HG03196 (cell line): ENCODE measurements around the gene ZNF324.
A peak's percentile ranks its signal among the peaks of the same experiment; 100 is the strongest.
"Not testable (repeated sequence)": the region's sequence is repeated elsewhere in the genome, so short reads cannot be mapped to it uniquely, and the experiment has no call there.

Experiments used
- ATAC-seq: cut with Tn5 transposase; IDR thresholded peaks from one replicate; pipeline ENCODE4 v1.9.1; 2021; ENCODE audit not compliant: unreplicated experiment

Gene ZNF324

DNA sequence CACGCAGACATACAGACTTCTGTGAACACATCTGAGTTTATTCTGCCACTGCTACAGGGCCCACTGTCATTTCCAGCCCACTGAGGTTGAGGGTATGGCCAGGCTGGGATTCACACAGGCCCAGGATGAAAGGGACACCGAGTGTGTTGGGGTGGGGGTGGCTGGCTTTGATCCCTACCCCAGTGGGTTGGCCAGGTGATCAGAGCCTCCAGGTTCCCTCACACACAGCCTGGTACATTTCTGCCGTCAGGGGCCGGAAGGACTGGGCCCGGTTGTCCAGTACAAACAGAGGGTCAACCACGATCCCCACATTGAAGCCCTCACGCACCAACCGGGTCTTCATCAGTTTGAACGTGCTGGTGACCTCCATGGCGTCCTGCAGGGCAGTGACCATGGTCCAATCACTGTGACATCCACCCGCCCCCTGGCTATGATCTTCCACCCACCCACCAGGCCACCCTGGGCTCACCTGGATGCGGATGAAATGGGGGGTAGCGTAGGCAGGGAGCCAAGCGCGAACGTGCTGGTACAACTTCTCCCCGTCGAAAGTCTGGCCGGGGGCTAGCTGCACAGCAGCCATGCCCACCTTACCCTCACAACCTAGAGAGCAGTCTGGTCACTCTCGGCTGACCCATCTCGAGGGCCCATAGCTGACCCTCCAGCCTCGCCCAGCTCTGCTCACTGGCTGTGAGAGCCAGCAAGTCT lies 31.6 kb downstream of the ZNF324 start:
- ATAC-seq, result no peak

DNA sequence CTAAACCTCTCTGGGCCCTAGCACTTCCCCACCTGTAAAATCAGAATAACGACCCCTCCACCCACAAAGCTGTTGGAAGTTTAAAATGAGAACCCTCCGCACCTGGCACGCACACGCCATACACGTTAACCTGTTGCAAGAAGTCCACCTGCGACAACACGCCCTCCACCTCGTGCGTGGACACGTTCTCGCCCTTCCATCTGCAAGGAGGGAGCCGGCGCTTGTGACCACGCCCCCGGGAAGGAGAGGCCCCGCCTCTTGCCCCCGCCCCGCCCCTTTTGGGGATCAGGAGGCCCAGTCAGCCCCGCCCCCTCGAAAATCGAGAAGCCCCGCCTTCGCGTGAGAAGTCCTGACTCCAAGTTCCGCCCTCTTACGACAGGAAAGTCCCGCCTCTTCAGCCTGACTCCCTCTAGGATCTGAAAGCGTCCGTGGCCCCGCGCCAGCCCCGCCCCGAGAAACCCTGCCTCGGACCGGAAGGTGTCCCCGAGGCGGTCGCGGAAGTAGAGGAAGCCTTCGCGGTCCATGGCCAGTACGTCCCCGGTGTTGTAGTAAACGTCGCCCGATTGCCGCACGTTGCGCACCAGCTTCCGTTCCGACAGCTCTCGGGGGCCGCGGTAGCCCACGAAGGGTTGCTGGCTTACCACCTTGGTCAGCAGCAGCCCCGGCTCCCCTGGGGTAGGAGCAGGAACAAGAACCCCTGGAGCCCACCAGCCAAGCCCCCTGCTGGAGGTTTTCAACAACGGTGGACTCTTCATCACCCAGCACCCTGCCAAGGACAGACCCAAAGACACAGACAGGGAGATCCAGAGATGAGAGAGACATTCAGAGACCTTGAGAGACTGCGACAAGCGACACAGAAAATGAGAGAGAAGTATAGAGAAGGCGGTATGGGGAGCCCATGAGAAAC lies 32.4 kb downstream of the ZNF324 start:
- ATAC-seq, result peak; percentile 88

DNA sequence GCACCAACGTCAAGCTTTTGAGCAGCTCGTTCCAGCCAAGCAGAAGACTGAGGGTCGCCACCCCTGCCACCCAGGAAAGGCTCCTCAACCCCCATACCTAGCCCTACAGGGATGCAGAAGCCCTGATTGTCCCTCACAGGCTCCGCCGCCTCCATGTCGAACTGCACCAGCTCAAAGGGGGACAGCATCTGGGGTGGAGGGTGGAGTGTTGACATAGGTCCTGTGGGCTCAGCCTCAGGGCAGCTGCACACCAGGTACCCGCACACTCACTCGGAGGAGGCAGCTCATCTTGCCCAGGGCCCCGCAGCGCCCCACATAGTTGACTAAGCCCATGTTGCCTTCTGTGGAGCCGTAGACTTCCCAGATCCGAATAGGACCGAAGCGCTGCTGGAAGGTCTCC lies 33.4 kb downstream of the ZNF324 start:
- ATAC-seq, result no peak

DNA sequence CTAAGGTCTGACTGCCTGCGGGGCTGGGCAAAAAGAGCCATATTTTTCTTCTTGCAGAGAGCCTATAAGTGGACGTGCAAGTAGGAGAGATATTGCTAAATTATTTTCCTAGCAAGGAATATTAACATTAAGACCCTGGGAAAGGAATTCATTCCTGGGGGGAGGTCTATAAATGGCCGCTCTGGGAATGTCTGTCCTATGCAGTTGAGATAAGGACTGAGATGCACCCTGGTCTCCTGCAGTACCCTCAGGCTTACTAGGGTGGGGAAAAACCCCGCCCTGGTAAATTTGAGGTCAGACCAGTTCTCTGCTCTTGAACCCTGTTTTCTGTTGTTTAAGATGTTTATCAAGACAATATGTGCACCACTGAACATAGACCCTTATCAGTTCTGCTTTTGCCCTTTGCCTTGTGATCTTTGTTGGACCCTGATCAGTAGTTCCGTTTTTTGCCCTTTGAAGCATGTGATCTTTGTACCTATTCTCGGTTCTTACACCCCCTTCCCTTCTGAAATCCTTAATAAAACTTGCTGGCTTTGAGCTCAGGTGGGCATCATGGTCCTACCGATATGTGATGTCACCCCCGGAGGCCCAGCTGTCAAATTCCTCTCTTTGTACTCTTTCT lies 40.8 kb downstream of the ZNF324 start:
- not testable (repeated sequence) for ATAC-seq

DNA sequence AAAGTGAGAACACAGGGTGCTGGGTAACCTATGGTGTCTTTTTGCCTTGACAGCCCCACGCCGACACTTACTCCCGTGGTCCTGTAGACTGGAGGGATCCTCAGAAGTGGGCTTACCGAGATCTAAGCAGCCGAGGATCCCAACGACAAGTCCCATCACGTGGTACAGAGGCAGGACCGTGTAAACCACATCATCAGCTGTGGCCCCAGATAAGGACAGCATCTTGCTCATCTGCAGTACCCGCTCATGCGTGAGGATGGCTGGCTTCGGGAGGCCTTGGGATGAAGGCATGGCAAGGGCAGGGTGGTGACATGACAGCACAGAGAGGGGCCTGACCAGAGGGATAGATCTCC lies 42.8 kb downstream of the ZNF324 start:
- no peak for ATAC-seq

DNA sequence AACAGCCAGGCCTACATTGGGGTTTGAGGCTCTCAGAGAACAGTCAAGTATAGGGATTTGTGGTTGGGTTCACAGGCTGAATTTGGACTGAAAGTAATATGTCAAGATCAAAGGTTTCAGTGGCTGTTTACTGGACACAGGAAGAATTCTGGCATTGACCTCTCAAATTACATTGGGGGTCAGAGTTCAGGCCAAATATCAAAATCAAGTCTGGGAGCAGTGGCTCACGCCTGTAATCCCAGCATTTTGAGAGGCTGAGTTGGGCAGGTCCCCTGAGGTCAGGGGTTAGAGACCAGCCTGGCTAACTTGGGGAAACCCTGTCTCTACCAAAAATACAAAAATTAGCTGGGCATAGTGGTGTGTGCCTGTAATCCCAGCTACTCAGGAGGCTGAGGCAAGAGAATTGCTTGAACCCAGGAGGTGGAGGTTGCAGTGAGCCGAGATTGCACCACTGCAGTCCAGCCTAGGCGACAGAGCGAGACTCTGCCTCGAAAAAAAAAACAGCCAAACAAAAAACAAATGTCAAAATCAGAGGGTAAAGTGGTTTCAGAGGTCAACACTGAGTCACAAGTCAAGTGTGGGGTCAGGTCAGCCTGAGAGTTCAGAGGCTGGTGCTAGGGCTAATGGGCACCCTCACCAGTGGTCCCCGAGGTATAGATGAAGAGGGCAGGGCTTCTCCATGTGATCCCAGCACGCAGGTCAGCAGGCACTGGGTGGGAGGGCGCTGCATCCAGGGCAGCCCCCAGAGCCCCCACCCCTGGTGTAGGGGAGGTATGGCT lies 43.4 kb downstream of the ZNF324 start:
- ATAC-seq, result no peak

DNA sequence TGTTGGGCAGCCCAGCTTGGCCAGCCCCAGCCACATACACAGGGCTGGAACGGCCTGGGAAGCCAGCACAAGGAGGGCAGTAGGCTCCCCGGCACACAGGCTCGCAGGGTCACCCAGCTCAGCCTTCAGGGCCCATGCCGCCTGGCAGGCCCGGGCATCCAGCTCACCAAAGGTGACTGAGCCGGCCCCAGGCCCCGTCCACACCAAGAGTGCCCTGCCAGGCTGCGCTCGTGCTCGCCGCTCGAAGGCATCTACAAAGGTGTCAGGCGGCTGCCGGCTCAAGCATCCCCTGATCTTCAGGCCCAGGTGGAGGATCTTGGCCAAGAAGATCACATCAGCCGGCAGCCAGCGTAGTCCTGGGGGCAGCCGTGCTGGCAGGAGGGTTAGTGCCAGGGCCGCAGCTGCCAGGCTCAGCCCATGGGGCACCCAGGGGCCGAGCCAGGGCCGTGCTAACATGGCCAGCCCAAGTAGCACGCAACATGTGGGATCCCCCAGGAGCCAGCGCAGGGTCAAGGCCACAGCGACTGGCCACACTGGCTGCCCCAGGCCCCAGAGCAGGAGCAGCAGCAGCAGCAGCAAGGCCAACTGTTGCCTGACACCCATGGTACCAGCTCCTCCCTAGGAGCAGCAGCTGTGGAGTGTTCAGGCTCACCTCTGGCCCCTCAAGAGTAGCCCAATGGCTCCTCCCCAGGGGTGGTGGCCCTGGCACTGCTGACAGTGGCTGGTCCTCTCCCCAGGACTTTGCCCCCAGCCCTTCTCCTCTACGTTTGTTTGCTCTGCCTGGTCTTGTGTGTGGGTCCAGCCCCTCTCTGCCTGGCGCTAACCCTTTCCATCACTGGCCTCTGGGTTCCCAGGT lies 44.7 kb downstream of the ZNF324 start, which contains the start of gene SLC27A5:
SLC27A5 (minus strand) TSS at position 640 of the 856 bp plus-strand sequence; CDS start at position 603, 37 bp downstream.
- no peak for ATAC-seq

DNA sequence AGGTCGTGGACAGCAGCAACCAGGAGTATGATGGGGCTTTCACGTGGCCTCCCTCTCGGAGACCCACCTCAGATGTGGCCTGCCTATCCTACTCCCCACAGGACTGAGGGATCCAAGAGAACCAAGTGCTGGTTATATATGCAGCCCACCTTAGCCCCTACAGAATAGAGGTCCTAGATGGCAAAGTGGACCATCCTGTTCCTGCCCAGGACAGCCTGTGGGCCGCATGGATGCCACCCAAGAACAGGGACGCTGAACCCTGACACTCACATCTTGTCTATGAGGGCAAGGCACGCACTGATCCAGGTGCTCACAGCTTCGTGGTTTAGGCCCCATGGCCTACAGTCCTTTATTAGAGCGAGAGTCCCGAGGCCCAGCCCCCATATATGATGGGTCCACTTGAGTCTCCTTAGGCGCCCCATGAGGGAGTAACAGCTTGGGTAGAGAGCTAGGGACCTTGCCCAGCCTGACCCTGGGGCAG lies 46.4 kb downstream of the ZNF324 start:
- no peak for ATAC-seq

DNA sequence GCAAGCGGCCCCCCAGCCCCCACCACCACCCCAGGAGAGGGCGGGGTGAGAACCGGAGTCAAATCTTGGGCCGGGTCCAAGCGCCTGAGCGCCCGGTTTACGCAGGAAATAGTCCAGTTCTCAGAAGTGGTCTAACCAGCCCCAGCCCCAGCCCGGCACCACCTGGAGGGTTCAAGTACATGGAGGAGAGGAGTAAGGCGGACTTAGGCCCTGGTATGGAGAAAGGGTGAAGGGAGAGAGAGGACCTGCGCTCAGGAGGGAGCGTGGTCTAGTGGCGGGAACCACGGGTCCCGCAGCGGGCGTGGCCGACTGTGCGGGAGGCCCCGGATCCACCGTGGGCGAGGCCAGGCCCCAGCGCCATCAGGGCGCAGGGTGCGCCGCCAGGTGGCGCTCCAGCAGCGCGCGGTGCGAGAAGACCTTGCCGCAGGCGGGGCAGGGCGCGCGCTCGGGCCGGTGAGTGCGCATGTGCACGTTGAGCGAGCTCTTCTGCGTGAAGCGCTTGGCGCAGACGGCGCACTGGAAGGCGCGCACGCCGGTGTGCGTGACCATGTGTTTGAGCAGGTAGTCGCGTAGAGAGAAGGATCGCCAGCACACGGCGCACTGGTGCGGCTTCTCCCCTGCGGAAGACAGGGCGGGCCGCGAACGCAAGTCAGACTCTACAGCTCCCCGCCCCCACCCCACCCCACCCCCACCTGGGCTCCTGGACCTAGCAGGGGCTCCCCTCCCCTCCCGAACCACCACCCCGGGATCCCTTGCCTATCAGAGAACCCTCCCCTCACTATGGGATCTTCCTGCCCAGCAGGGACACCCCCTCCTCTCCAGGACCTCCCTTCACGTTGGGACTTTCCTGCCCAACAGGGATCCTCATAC lies 47.0 kb downstream of the ZNF324 start:
- ATAC-seq, result peak; percentile 69

DNA sequence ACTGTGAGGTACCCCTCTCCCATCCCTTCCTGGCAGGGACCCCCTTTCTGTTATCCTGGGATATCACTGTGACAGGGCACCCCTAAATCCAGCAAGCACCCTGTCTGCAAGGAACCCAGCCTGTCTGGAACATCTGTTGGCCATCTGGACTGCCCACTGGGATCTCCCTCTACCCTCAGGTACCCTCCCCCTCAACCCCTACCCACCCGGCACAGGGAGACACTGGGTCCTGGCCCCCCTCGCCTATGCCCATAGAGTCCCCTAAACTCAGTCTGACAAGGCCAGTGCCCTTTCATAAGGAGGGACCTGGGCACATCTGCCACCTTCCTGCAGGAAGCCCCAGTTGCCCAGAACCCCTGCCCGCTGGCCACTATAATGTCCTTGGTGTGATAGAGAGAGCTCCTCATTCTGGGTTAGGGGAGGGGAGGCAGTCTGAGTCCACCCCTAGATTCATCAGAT lies 47.7 kb downstream of the ZNF324 start:
- ATAC-seq, result no peak

DNA sequence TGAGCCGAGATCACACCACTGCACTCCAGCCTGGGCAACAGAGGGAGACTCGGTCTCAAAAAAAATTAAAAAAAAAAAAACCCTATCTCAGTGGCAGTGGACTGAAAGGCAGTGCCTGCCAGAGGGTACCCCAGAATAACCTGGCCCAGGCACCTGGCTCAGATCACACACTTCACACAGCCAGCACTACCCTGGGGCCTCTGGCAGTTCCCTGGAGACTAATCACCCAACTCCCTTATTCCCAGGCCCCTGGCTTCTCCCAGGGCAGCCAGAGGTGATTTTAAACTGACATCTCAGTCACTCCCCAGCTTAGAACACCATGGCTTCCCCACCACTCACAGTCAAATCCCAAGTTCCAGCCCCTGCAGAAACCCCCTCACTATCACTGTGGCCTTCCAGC lies 48.4 kb downstream of the ZNF324 start:
- ATAC-seq, result no peak

DNA sequence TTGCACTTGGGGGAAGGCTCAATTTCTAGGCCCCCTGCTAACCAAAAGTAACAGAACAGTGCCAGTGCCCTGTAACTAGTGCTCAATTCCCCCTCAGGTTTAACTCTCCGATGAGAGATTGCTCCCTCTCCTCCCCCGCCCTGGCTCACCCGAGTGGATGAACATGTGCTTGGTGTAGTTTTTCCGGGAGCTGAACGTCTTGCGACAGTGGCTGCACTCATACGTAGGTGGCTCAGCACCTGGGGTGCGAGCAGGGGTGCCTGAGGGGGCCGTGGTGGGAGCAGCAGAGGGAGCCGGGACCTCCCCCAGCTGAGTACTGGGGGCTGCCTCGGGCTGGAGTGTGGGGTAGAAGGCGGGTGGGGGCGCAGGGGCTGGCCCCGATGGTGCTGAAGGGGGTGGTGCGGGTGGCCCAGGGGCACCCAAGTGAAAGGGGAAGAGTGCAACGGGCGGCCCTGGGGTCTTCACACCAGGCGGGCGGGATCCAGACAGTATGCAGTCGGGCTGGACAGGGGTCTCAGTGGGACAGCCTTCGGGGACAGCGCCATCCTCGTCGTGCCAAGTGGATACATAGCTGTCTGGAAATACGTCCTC lies 49.5 kb downstream of the ZNF324 start:
- ATAC-seq, result no peak

DNA sequence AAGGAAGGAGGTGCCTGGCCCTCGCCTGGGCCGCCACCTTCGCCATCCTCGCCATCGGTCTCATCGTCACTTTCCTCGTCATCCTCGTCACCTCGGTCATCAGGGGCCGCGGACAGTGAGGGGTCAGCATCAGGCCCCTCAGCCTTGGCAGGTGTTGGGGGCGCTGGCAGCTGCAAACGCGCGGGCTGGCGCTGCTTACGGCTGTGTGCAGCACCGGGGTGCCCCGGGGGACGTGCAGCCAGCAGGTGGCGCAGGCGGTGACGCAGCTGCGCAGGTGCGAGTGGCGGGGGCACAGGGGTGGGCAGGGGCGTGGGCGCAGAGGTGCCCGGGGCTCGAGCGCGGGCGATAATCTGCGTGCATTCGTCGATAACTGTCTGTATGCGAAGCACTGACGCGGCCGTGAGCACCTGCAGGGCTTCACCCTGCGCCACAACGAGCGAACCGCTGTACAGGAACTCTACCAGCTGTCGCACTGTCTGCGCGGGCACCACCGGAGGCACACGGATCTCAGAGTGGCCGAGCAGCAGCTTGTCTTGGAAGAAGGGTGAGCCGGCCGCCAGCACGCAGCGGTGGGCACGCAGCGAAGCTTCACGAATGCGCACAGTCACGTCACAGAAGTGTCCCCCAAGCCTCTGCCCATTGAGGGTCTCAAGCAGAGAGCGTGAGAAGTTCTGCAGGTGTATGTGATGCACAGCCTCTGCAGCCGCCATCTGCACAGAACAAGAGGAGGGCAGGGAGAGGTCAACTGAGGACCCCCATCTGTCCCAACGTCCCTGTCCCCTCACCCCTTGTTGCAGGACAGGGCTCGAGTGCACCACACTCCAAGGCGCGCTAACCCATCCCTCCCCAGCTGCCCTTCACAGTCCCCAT lies 50.3 kb downstream of the ZNF324 start:
- no peak for ATAC-seq

DNA sequence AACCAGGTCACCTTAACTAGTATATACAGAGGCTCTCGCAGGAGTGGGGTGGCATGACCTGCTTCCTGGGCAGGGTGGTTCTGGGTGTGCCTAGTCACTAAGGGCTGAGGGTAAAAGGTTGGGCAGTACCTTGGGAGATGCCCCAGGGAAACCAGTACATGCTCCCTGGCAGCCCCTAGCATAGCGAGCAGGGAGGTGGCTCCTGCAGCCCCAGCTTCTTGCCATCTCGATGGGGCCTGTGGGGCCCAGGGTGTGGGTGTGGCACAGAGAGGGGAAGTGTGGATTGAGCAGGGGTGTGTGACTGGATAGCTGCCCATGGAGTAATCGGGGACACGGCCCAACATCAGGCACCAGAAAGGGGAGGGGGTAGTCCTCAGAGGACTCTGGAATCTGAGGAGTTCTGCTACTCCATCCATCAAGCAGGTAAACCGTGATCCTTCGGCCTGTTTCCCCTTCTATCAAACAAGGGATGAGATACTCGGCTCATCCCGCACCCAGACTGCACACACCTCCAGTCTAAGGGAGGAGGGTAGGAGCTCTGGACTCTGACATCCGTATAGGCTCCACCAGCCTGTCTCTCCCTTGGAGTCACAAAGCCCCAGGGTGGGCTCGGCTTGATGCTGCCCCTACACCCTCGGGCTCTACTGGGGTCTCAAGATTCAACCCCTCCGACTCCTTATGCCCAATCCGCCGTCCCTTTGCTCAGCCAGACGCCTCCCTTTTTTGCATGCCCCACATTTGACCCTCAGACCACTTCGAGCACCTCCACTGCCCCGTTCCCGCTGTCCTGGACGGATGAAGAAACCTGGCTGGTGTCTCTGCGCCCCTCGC lies 51.6 kb downstream of the ZNF324 start:
- no peak for ATAC-seq

DNA sequence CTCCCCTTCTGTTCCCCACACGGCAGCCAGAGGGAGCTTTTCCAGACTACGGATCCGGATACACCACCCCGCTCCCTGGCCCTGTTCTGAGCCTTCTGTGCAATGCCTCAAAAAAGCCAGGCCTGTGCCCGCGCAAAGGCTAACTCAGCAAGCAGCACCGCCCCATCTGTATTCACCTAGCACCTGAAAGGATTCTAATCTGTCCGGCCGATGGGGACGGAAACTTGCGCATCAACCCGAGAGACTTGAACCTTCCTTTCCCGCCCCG lies 52.1 kb downstream of the ZNF324 start:
- ATAC-seq, result peak; percentile 6

DNA sequence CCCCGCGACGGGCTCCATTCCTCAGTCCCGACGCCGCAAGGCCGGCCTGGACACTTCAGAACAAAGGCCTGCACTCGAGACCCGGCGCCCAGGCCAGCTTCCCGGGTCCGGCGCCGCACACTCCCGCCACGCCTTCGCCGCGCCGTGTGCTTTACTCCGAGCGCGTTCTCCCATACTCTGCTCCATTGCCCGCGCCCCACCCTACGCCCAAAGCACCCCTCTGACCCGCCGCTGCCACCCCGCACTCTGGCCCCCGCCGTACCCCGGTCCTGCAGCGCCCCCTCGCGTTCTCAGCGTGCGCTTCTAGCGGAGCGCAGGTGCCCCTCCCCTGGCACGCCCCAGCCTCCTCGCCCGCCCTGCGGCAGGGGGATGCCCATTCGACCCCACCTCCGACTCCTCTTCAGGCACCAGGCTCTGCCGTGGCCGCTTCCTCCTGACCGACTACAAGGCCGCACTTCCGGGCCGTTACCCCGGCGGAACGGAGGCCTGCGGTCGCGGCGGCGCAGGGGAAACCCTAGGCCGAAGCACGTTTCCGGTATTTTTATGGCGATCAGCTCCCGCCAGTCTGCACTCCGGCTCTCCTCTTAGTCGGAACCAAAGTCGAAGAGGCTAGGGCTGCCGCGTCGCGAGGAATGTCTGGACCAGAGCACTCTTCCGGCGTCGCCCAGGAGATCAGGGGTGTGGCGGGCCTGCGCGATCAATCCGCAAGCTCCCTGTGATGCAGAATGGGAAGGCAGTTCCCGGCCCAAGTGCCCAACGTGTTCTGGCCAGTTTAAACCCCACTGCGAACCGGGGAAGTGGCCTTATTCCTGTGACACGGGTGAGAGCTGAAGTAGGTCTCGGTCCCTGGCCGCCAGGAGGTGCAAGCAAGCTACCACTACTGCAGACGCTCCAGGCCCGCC lies 52.7 kb downstream of the ZNF324 start, which contains the start of gene ZBTB45:
ZBTB45 (minus strand) TSS at position 456 of the 902 bp plus-strand sequence. CDS start 2,137 bp downstream, outside the sequence.
- ATAC-seq, result peak; percentile 76
